GM12873 (cell line): ENCODE data around the gene SSU72.

Experiments
- TF ChIP-seq, protein P1 (sequence below): IDR thresholded peaks from 2 replicates; pipeline ENCODE4 v1.5.1; 2012; ENCODE audit warnings: low read depth, mild to moderate bottlenecking, moderate library complexity, low read length, control low read depth; ENCODE audit not compliant: insufficient read depth; ENCODE audit errors: missing control alignments

The SSU72 gene

GRCh38 chr1:1597275-1597930 is 22.7 kb upstream of the SSU72 start:
- TF ChIP-seq, protein P1, sequence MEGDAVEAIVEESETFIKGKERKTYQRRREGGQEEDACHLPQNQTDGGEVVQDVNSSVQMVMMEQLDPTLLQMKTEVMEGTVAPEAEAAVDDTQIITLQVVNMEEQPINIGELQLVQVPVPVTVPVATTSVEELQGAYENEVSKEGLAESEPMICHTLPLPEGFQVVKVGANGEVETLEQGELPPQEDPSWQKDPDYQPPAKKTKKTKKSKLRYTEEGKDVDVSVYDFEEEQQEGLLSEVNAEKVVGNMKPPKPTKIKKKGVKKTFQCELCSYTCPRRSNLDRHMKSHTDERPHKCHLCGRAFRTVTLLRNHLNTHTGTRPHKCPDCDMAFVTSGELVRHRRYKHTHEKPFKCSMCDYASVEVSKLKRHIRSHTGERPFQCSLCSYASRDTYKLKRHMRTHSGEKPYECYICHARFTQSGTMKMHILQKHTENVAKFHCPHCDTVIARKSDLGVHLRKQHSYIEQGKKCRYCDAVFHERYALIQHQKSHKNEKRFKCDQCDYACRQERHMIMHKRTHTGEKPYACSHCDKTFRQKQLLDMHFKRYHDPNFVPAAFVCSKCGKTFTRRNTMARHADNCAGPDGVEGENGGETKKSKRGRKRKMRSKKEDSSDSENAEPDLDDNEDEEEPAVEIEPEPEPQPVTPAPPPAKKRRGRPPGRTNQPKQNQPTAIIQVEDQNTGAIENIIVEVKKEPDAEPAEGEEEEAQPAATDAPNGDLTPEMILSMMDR, result peak; percentile 51

DNA sequence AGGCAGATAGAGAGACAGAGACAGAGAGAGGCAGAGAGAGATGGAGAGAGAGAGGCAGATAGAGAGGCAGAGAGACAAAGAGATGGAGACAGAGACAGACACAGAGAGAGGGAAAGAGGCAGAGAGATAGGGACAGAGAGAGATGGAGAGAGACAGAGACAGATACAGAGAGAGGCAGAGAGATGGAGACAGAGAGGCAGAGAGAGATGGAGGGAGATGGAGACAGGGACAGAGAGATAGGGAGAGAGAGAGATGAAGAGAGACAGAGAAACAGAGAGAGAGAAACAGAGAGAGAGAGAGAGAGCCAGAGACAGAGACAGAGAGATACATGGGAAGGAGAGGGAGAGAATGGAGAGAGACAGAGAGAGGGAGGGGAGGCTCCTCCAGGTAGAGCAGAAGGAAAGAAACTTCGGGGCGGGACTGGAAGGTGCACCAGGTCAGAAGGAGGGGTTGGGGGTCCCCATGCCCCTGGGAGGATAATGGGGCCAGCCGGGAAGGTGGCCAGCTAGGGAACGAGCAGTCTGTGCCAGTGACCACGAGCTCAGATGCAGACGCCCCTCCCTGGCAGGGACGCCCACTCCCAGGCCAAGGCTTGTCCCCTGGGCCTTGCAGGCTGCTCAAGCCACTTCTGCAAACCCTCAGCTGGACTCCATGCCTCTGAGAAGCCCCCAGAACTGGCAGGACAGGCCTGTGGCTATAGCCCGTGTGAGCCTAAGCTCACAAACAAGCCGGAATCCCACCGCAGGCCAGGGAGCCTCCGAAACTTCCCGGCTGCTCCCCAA is 22.0 kb upstream of the SSU72 start:
- TF ChIP-seq, protein P1, result no peak

- TF ChIP-seq, protein P1, result no peak
Observed at GRCh38 chr1:1594602-1595260, 20.1 kb upstream of the SSU72 start.

- TF ChIP-seq, protein P1, result no peak
Observed at GRCh38 chr1:1593834-1594601, 19.4 kb upstream of the SSU72 start.

DNA sequence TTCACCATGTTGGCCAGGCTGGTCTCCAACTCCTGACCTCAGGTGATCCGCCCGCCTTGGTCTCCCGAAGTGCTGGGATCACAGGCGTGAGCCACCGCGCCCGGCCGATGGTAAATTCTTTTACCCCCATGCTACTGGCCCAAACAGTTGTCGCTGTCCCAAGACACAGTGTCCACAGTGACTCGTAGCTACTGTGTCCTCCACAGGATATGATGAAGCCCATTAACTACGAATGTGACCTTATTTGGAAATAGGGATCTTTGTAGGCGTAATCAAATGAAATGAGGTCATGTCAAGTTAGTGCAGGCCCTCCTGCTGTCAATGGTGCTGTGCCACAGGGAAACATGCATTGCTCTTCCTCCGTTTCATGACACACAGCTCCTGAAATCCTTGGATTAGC is 16.8 kb upstream of the SSU72 start:
- TF ChIP-seq, protein P1, result no peak

- TF ChIP-seq, protein P1, result no peak
Observed at GRCh38 chr1:1583347-1584010, 8.8 kb upstream of the SSU72 start.
